Stimulated activated CD4-positive, alpha-beta T cell treated with anti-CD3 and anti-CD28 coated beads, Interleukin-4, amount 100 ng/mL, for 24 hours (primary cell): ENCODE data around the gene ULBP2.
A peak's percentile ranks its signal among the peaks of the same experiment; 100 is the strongest.
"Not testable (repeated sequence)": the region's sequence is repeated elsewhere in the genome, so short reads cannot be mapped to it uniquely, and the experiment has no call there.

ENCODE experiments used
- DNase-seq: peaks from one replicate; pipeline ENCODE4 v3.0.0-alpha.2; 2020

ULBP2 gene

DNA sequence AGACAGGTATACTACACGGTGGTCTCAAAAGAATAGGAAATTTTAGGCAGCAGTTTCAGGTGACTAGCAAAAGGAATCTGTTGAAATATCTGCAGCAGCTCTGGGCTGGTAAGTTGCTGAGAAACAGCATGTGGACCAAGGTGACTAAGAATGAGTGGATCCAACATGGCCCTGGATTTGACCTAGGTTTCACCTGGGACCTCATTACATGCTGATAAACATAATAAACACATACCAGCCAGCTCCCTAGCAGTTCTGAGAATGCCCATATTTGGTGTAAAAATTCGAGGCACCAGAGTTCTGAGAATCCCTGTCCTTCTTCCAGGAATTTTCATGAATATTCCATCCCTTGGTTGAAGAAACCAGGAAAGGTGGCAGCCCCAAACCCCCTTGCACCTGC lies 11.6 kb downstream of the ULBP2 start:
- DNase-seq, result not testable (repeated sequence)

DNA sequence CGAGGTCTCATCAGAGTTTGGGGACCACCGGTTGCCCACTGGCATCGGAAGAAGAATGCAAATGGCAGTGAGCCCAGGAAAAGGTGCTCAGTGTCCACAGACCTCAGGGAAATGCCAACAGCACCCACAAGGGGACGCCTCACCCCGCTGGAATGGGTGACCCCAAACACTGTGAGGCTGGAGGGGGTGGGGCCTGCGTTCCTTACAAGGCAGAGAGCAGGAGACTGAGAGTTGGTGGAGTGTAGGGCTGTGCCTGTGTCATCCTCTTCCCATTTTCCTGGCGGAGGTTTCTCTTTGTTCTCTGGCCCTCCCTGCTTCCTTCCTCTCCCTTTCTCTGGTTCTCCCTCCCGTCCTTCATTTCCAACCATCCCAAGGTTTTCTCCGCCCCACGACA lies 12.1 kb downstream of the ULBP2 start:
- not testable (repeated sequence) for DNase-seq

DNA sequence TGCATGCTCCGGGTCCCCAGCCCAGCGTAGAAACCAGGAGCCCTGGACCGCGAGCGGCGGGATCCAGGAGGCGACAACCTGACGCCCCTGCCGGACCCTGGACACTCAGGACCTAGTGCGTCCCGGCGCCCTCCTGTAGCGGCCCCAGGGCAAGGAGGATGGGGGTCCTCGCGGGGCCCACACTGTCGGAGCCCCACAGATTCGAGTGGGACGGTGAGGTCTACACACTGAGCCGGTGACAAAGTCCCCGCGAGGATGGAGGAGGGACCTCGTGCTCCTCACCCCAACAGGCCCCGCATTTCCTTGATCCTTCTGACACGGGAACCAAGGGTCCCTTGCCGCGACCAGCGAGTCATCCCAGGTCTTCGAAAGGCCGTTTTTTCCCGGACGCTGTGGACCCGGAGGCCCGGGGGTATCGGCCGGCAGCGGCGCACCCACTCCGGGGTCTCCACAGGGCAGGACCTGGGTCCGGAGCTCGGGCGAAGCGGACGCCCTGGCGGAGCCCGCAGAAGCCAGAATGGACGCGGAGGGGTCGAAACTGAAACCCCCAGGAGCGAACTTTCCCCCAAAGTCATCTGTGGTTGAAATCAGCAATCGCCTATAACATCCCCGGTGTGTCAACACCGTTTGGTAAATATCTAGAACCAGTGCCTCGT lies 12.6 kb downstream of the ULBP2 start:
- not testable (repeated sequence) for DNase-seq

- not testable (repeated sequence) for DNase-seq
These were observed 13.3 kb downstream of the ULBP2 start for GRCh38 chr6:149954984-149955653.

GRCh38 chr6:149955654-149956317 lies 14.0 kb downstream of the ULBP2 start:
- DNase-seq, result not testable (repeated sequence)

DNA sequence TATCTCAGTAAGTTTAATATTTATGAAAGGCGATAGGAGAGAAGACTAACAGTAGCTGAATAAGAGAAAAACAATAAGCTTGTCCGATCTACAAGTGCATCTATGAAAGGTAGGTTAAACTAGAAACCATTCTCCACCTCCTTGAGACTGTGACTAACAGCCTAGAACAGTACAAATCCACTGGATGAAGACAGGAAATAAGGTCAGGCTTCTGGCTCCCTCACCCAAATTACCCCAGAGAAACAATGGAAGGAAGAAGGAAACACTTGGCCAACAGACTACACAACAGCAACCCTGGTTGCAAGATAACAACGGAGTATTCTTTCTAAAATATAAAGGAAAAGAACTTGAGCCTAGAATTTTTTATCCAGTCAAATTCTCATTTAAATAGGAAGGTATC lies 16.3 kb downstream of the ULBP2 start:
- DNase-seq, result not testable (repeated sequence)

GRCh38 chr6:149959806-149960205 lies 18.0 kb downstream of the ULBP2 start:
- not testable (repeated sequence) for DNase-seq

GRCh38 chr6:149960488-149960887 lies 18.7 kb downstream of the ULBP2 start:
- DNase-seq, result no peak

- DNase-seq, result peak; percentile 37
These were observed 20.1 kb downstream of the ULBP2 start for GRCh38 chr6:149961728-149962425.

- no peak for DNase-seq
These were observed 20.8 kb downstream of the ULBP2 start for GRCh38 chr6:149962461-149963211.

GRCh38 chr6:149963212-149963461 lies 21.3 kb downstream of the ULBP2 start:
- peak; percentile 58 for DNase-seq

- DNase-seq, result peak; percentile 85
These were observed 21.9 kb downstream of the ULBP2 start, which contains the start of gene ULBP1 for GRCh38 chr6:149963462-149964307. TSS of gene ULBP1 (plus strand) at chr6:149963943. CDS start at chr6:149964050, 107 bp downstream.

DNA sequence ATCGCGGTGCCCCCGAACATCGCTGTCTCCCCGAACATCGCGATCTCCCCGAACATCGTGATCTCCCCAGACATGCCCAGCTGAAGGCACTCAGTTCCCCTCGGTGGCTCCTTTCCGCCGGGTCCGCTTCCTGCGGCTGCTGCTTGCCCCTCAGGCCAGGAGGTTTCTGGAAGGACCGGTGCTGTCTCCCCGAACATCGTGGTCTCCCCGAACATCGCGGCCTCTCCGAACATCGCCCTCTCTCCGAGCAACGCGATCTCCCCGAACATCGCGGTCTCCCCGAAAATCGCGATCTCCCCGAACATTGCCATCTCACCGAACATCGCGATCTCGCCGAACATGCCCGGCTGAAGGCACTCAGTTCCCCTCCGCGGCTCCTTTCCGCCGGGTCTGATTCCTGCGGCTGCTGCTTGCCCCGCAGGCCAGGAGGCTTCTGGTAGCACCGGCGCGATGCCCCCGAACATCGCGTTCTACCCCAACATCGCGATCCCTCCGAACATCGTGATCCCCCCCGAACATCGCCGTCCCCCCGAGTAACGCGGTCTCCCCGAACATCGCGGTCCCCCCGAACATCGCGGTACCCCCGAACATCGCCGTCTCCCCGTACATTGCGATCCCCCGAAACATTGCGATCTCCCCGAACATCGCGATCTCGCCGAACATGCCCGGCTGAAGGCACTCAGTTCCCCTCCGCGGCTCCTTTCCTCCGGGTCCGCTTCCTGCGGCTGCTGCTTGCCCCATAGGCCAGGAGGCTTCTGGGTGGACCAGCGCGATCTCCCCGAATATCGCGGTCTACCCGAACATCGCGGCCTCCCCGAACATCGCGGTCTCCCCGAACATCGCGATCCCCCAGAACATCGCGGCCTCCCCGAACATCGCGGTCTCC lies 22.7 kb downstream of the ULBP2 start:
- peak; percentile 19 for DNase-seq

DNA sequence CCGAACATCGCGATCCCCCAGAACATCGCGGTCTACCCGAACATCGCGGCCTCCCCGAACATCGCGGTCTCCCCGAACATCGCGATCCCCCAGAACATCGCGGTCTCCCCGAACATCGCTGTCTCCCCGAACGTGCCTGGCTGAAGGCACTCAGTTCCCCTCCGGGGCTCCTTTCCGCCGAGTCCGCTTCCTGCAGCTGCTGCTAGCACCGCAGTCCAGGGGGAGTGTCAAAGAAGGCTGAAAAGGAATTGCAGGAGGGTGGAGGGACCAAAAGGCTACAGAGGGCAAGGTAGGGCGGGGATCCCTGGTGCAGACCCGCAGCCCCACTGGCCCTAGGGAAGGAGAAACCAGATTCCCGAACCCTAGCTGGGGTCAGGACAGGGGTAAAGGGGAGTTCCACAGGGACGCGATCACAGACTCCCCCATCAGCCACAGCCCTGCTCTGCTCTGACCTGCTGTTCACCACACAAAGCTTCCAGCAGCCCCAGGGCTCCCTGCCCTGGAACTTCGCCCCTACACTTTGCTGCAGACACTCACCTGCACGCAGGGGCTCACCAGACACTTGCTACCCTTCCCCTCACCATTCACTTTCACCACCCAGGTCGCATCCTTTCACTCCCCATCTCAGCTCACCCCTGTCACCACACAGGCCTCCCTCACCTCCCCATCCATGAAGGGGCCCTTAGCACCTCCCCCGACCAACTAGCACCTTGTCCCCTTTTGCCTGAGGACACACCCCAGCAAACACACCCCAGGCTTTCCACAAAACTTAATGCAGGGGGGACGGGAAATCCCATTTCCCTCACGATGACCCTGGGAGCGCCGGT lies 23.6 kb downstream of the ULBP2 start:
- DNase-seq, result peak; percentile 24

DNA sequence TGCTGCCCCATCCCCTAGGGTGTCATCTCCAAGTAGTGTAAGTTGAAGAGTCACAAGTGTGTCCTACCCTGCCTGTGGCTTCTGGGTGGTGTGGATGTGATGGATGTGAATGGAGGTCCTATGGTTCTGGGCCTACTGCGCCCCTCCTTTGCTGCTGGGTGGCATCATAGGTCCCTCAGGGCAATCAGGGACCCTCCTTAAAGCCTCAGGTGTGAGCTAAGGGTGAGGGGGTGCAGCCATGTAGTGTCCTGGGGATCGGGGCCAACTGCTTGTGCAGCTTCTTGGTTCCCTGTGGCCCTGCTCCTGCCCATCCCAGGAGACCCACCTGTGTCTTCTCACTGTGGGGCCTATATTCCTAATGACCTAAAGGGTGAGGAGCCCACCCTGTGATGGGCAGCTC lies 24.5 kb downstream of the ULBP2 start:
- not testable (repeated sequence) for DNase-seq

GRCh38 chr6:149967591-149967990 lies 25.8 kb downstream of the ULBP2 start:
- no peak for DNase-seq

DNA sequence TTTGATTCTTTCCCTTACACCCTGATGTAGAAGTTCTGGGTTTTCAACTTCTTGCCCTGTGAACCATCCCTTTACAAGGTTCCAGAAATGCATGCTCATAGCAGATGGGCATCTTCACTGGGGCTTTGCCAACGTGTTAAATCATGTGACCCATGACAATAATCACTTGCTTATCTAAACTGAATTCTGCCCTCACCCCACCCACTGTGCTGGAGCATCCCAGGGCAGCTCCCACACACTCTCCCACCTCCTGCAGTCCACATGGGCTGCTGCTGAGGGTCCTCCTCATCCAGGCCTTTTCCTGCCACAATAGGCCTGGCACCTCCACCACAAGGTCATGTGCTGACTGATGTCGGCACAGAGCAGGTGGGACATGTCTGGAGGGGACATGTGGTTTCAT lies 26.2 kb downstream of the ULBP2 start:
- not testable (repeated sequence) for DNase-seq

DNA sequence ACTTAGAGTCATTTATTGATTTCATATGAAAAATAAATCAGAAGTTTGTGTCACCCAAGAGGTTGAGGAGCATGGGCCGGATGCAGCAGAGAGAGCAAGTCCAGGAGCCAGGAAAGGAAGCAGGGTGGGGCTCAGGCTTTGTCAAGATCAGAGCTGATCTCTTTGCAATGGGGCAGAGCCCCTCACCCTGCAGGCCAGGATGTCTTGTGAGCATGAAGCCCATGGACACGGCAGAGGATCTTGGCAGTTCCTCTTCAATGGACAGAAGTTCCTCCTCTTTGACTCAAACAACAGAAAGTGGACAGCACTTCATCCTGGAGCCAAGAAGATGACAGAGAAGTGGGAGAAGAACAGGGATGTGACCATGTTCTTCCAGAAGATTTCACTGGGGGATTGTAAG lies 27.1 kb downstream of the ULBP2 start:
- not testable (repeated sequence) for DNase-seq

DNA sequence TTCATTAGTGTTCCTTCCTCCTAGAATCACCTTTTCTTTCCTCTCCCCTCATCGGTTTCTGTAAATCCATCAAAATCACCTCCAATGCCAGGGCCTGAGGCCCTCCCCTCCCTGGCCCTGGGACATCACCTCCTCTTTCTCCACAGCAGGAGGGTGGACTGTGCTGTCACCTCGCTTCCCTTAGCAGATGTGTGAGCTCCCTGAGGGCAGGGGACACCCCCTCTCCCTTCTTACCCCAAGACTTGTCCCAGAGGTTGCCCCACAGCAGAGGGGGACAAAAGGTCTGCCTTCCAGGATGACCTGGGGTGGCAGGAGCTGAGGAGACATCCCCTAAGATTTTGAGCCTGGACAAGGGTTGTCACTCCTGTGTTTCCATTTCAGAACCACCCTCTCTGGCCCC lies 27.8 kb downstream of the ULBP2 start:
- DNase-seq, result no peak

GRCh38 chr6:149974394-149974793 lies 32.6 kb downstream of the ULBP2 start:
- not testable (repeated sequence) for DNase-seq
